Epithelial cell of proximal tubule (primary cell): ENCODE results near the gene TMEM42. TPM values are rescaled to one million over a fixed set of nuclear protein-coding genes. Genes with fewer than 3 reads are reported as not detected.
A peak's percentile ranks its signal among the peaks of the same experiment; 100 is the strongest.

Source experiments
- DNase-seq: peaks from one replicate; pipeline ENCODE4 v3.0.0-alpha.2; 2011; ENCODE audit warnings: low read depth
- H3K4me3 ChIP-seq: 2 replicates; pipeline ENCODE4 v1.5.1; 2011; ENCODE audit warnings: low read depth, mild to moderate bottlenecking, low read length
- total RNA-seq: library from RNA; depleted of rRNA; stranded (reverse); fragments of >200 nt; gene quantifications from 2 replicates; pipeline ENCODE4 v1.2.3, GENCODE V29; 2015
- TF ChIP-seq, protein P1 (sequence below): conservative IDR thresholded peaks from 2 replicates; pipeline ENCODE4 v1.5.1; 2012; ENCODE audit warnings: low read depth, mild to moderate bottlenecking, low read length

The TMEM42 gene
- total RNA-seq, 1 donor from 2014 or later = 22.3 TPM

DNA sequence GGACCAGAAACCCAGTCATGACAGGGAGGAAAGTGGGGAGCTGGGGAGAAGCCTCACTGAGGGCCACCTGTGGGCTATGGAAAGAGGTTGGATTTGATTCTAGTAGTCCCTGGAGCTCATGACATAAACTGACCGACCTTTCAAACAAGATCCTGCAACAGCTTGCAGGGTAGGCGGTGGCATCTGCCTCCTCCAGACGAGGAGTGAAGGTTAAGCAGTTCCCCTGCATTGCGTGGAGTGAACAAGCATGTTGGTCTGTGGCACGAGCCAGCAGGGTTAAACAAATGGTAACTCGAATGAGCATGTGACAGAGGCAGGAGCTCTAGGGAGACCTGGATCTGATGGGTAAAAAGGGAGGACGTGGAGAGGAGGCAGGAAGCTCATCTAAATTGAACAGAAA is 25.4 kb downstream of the TMEM42 start:
- DNase-seq = no peak
- TF ChIP-seq, protein P1, sequence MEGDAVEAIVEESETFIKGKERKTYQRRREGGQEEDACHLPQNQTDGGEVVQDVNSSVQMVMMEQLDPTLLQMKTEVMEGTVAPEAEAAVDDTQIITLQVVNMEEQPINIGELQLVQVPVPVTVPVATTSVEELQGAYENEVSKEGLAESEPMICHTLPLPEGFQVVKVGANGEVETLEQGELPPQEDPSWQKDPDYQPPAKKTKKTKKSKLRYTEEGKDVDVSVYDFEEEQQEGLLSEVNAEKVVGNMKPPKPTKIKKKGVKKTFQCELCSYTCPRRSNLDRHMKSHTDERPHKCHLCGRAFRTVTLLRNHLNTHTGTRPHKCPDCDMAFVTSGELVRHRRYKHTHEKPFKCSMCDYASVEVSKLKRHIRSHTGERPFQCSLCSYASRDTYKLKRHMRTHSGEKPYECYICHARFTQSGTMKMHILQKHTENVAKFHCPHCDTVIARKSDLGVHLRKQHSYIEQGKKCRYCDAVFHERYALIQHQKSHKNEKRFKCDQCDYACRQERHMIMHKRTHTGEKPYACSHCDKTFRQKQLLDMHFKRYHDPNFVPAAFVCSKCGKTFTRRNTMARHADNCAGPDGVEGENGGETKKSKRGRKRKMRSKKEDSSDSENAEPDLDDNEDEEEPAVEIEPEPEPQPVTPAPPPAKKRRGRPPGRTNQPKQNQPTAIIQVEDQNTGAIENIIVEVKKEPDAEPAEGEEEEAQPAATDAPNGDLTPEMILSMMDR = no peak
- H3K4me3 ChIP-seq = no peak overlapping the region

GRCh38 chr3:44890258-44890657 is 28.5 kb downstream of the TMEM42 start:
- TF ChIP-seq, protein P1 = no peak
- H3K4me3 ChIP-seq = no peak overlapping the region
- no peak for DNase-seq

- H3K4me3 ChIP-seq = no peak overlapping the region
- no peak for DNase-seq
- TF ChIP-seq, protein P1 = no peak
Observed at GRCh38 chr3:44890852-44891251, 29.1 kb downstream of the TMEM42 start.

DNA sequence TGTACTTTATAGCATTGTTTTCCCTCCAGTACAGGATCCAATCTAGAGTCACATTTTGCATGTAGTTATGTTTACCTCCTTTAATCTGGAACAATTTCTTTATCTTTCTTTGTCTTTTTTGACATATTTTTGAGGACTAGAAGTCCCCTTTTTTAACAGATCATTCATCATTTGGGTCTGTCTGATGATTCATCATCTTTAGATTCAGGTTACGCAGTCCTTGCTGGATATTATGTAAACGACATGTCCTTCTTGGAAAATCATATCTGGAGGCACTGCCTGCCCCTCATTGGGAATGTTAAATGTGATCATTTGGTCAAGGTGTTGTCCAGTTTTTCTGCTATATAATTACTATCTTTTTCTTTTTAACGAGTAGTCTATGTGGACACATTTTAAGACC is 31.0 kb downstream of the TMEM42 start:
- no peak overlapping the region for H3K4me3 ChIP-seq
- DNase-seq = no peak
- TF ChIP-seq, protein P1 = no peak

GRCh38 chr3:44893097-44893496 is 31.4 kb downstream of the TMEM42 start:
- TF ChIP-seq, protein P1 = no peak
- H3K4me3 ChIP-seq = no peak overlapping the region
- DNase-seq = peak; percentile 56

GRCh38 chr3:44894485-44894884 is 32.8 kb downstream of the TMEM42 start:
- H3K4me3 ChIP-seq = no peak overlapping the region
- no peak for DNase-seq
- TF ChIP-seq, protein P1 = no peak

DNA sequence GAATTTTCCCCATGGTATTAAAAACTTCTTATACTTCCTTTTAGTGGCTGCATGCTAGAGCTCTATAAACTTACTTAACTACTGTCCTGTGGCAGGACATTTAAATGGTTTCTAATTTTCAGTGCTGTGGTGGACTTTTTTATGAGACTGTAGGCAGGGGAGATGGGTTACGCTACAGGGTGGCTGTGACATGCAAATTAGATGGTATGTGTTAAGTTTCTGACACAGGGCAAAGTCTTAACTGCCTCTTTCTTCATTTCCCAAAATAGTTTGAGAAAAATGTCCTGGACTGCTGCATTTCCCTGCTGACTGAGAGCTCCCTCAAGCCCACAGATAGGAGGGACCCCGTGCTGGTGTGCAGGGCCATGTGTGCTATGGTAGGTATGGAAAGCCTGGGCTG is 34.7 kb downstream of the TMEM42 start:
- no peak for DNase-seq
- TF ChIP-seq, protein P1 = no peak

More for the DNA sequence above, 34.7 kb downstream of the TMEM42 start:
- H3K4me3 ChIP-seq = no peak overlapping the region
